HG03442 (cell line): ENCODE data around the gene DDX59.
A peak's percentile ranks its signal among the peaks of the same experiment; 100 is the strongest.
"Not testable (repeated sequence)": the region's sequence is repeated elsewhere in the genome, so short reads cannot be mapped to it uniquely, and the experiment has no call there.

ENCODE experiments used
- ATAC-seq: cut with Tn5 transposase; IDR thresholded peaks from one replicate; pipeline ENCODE4 v1.9.1; 2021; ENCODE audit warnings: mild to moderate bottlenecking, moderate library complexity; ENCODE audit not compliant: unreplicated experiment

Gene DDX59

DNA sequence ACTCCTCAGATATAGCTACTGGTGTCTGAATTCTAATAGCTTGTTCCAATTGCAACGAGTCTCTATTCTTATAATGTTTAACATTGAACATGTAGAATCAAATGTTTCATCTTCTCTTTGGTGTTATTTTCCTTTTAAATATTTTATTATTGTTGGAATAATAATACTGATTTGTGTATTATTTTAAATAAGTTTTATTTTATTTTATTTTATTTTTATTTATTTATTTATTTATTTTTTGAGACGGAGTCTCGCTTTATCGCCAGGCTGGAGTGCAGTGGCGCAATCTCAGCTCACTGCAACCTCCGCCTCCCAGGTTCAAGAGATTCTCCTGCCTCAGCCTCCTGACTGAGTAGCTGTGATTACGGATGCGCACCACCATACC, 39.2 kb downstream of the DDX59 start:
- not testable (repeated sequence) for ATAC-seq

DNA sequence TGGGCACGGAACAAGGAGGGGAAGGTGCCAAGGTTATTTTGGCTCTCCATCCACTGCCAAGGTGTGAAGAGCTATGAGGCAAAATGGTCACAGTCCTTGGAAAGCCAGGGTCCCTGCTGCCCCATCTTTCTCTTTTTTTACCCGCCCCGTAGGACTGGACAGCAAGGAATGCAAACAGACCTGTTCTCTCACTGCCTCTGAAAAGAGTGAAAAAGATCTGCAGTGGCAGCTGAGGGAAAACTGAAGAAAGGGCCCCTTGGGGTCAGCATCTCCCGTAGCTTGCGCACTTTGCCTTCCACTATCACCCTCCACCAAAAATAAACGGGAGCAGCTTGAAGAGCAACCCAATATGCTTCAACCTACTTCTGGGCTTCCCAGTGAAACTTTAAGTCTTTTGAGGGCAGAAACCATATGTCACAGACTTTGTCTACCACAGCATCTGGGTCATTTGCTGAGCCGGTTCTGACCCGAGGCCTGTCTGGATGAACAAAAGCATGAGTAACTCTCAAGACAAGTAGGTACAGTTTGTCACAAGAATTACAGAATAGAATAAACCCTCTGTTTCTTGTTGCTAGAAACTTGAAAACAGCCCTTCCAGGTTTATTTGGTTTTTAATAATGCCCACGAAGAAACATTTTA, 39.7 kb downstream of the DDX59 start:
- ATAC-seq, result no peak

DNA sequence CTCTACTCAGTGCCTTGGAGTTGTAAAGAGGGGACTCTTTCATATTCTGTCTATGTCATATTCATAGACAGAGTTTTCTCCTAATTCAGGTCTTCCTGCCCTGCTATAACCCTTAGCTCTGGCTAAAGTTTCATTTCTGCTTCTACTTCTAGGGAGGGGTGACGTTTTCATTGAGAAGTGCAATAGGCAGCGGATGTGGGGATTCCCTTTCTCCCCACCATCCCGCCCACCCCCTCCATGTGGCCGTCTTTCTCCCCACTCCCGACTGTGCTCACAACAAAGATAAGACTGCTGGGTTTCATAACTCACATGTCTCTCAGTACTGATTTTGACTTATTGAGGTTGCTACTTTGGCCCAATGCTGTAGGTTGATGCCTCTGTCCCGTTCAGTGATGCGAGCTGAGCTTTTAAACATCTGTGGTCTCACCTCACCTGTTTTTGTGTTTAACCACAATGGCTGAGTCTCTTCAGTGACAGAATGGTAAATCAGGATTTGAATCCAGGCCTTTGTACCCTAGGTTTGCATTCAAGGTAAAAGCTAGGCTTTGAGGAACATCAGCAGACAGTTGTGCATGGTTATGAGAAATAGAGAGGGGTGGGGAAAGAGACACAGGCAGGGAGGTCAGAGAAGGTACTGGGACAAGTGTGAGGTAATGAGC, 41.4 kb downstream of the DDX59 start:
- peak; percentile 76 for ATAC-seq

DNA sequence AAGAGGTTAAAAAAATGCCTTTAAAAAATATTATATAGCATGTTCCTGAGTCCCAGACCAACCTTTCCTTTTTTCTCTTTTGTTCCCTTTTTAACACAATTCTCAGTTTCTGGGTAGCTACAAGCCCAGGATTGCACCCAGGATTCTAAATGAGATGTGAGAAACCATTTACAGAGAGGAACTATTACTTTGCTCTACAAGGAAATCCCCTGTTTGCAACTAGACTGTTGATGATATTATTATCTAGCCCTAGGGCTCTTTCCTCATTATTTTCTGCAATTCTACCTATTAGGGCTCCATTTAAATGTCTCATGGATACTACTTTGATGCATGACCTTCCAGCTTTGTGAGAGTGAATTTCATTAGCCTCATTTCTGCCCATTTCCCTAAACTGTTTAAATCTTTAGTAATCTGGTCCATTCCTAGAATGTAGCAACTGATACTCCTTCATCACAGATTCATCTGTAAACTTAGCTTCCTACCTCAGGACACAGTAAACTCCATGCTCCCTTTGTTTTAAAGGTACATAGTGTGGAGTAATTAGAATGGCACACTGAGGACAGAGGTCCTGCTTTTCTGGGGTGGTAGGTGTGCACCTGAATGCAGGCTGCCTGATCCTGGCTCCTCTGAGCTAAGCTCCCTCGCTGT, 42.0 kb downstream of the DDX59 start:
- ATAC-seq, result no peak

DNA sequence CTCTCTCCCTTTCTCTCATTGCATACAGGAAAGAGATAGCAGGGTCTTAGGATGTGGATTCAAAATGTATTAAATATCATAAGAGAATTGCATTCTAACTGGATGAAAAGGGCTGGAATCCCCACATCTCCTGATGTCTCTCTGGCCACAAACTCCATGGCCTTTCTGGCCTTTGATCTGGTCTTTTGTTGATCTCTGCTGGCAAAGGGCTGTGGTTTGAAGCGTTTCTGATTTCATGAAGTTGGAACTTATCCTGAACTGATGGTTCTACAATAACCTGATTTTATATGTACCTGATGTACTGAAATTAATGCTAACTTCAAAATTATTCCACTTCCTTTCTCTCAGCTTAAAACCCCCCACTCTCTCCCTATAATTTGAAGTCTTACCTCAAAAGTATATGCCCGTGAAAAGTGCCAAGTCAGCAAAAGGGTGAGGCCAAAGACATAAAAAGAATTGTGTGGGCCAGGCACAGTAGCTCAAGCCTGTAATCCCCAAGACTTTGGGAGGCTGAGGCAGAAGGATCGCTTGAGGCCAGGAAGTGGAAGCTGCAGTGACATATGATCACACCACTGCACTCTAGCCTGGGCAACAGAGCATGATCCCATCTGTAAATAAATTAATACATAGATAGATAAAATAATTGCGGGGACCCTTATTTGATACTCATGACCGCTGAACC, 42.7 kb downstream of the DDX59 start:
- no peak for ATAC-seq

DNA sequence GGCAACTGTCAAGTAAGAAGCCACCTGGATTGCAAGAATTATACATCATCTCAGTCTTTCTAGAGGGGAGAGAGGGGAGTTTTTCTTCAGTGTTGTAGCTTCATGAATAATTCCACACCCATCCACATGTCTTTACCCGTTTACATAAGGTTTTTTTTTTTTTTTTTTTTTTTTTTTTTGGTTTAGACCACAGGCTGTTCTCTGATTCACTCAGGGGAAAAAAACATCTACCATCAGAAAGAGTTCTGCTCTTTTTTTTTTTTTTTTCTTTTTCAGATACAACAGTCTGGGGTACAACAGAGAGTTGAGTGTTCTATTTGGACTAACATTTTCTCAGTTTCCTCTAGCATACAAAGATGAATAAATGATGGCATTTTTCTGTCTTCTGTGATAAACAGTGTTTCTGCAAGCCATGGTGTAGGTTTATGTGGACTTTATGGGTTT, 44.3 kb downstream of the DDX59 start:
- ATAC-seq, result no peak

DNA sequence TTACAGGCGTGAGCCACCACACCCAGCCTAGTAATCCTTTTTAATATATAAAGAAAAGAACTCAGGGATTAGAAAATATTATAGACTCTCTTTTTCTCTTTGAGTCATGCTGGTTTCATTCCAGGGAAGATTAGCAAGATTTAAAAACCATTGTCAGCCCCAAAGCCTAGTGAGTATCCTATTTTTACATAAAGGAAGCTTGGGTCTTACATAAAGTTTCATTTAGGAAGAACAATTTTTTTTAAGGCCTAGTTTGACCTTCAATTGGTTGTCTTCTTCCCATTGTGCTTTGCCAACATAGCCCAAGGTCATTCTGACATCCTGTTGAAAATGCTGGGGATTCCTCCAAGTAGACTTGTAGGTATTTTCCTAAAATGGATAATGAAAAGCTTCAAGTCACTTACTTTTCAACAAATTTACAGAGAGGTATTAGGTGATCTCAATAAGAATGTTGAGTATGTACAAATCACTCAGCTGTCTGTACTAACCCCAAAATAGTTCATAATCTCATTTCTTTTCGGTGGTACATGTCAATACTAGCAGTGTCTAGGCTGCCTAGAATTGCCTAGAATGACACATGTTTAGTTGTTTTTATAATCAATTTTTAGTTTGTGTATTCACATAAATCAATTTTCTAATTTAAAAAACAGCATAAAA, 44.9 kb downstream of the DDX59 start:
- ATAC-seq, result no peak

DNA sequence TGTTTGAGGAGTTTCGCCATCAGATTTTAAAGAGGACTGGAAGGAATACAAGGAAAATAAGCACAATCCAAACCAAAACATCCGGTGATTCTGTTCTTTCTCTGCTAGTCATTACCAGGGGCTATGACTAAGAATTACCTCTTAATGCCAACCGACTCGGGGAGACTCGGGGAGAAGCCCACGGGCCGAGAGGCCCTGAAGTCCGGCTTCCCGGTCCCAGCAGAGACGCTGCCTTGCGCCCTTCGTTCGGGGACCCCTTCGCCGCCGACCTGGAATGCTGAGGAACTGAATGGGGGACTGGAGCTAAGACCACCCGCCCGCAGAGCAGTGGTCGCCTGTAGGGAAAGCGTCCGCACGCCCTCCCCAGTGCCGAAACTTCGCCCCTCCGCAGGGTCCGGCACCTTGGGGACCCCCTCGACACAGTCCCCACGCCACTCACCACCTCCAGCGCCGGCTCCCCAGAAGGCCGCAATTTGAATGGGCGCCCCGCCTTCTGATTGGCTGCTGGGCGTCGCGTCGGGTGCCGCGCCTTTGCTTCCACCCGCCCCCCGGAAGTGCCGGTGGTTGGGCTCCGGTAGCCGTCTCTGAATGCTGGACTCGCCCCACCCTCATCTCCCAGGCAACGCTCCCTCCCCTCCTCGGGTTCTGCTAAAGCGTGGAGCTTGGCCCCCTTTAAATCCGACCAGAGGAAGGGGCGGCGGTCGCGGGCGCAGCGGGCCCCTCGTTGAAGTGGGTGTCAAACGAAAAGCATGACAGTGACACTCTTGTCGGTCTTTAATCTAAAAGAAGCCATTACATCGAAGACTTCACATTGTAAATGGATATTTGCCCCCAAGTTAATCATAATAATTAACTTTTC, 49.2 kb downstream of the DDX59 start, which contains the start of gene KIF14:
KIF14 (minus strand) TSS at position 479 of the 859 bp plus-strand sequence. CDS start 2,028 bp downstream, outside the sequence.
- peak; percentile 94 for ATAC-seq

DNA sequence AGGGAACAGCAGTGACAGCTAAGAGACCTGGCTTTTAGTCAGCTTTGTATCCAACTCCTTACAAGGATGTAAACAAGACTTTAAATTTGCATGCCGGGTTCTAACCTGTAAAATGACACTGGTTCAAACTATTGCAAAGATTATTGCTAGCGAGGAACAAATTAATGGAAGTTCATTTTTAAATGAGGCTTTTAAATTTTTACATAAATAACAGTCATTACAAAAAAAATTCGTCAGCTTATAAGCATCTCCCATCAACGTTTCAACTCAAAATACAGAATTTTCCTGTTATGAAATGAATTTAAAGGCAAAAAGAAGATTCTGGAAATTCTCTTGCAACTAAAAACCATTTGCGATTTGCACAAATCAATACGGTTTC, 49.8 kb downstream of the DDX59 start:
- no peak for ATAC-seq

DNA sequence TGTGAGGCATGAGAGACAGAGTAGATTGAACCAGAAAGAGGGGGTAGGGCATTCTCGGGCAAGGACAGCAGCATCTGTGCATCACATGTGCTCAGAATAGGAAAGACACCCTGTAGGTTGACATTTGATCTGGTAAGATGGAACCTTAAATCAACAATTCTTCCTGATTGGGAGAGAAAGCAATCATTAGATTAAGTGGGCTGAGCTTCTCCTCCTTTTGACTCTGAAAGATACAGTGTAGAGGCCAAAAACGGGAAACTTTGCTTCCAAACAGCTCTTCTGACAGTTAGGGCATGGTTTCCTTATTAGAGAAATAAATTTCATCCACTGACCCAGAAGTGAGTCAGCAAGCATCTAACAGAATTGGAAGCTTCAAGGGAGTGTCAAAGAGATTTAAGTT, 58.9 kb downstream of the DDX59 start:
- ATAC-seq, result no peak

DNA sequence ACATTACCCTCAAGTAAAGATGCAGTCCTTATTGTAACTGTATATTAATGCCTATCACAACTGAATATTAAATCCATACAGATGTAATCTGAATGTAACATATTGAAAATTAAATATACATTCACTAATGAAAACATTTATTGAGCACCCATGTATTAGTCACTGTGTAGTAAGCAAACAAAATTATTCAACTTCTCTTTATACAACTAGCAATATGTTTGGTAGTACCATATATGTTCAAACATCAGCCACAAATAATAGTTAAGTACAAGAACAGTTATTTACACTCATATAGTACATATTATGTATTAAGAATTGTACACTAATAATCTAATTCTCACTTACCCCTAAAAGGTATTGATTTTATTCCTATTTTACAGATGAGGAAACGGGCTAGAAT, 67.1 kb downstream of the DDX59 start:
- no peak for ATAC-seq
